NCI-H526 treated with DMSO at 0.1 percent for 48 hours (cell line): ENCODE data around the gene LDB1.

Experiments
- DNase-seq: peaks from one replicate; lab custom pipeline; 2025; lab: John Stamatoyannopoulos, UW

Gene LDB1

GRCh38 chr10:102113261-102113955, 6.8 kb downstream of the LDB1 start:
- no peak for DNase-seq

GRCh38 chr10:102112210-102112817, 7.9 kb downstream of the LDB1 start:
- DNase-seq: no peak

GRCh38 chr10:102111276-102111675, 8.9 kb downstream of the LDB1 start:
- no peak for DNase-seq

DNA sequence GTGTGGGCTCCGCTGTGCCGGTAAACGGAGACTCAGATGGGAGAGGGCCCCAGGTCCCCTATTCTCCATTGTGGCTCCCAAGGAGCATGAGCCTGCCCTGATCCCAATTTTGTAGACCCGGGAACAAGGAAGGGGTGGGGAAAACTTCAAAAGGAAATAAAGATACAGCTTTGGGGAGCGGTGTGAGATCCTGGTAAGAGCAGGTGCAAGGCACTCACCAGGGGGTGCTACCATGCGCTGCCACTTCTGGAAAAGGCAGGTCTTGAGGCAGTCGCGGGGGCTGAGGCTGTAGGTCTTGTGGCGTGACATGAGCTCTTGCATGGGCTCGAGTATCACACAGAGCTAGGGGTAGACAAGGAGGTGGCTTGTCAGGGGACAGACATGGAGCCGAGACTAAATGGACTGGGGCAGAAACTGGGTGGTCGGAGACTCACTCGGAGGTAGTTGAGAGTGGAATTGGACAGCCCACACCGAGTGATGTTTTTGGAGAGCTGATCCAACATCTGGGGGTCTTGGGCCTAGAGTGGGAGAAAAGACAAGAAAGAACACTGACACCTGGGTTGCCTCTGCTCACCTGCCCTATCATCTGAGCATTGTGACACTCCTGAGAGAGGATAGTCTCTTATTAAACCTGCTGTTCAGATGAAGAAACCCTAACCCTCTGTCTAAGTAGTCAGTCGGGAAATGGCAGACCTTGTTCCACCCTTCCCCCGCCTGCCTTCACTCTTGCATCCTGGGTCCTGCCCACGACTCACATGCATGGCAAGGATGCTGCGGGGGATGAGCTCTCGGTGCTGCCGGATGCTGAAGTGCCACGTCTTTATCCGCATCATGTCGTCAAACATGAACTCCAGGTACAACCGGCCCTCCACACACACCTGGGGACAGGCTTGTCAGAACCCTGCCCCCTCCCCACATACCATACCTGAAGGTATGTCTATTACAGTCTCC, 10.7 kb downstream of the LDB1 start:
- DNase-seq: no peak

GRCh38 chr10:102106998-102107397, 13.2 kb downstream of the LDB1 start:
- no peak for DNase-seq

GRCh38 chr10:102102421-102102820, 17.7 kb downstream of the LDB1 start:
- no peak for DNase-seq

DNA sequence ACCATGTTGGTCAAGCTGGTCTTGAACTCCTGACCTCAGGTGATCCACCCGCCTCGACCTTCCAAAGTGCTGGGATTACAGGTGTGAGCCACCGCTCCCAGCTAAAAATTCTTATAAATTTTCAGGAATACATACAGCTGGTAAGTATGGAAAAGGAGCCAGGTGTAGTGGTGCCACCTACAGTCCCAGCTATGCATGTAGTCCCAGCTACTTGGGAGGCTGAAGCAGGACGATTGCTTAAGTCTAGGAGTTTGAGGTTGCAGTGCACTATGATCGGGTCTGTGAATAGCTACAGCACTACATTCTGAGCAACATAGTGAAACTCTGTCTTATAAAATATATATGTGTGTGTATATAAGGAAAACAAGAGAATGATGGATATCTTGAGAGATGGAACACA, 19.0 kb downstream of the LDB1 start:
- no peak for DNase-seq

DNA sequence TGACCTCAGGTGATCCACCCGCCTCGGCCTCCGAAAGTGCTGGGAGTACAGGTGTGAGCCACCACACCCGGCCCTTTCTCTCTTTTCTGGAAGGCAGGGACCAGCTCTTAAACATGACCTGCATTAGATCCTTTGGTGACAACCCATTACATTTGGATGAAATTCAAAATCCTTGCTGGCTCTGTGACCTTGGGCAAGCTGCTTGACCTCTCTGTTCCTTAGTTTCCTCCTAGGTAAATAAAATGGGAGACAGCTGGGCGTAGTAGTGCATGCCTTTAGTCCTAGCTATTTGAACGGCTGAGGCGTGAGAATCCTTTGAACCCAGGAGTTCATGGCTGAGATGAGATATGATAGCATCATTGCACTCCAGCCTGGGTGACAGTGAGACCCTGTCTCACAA, 23.7 kb downstream of the LDB1 start:
- DNase-seq: no peak

GRCh38 chr10:102090772-102091171, 29.4 kb downstream of the LDB1 start:
- no peak for DNase-seq

- no peak for DNase-seq
These were observed 34.0 kb downstream of the LDB1 start for GRCh38 chr10:102086196-102086595.

DNA sequence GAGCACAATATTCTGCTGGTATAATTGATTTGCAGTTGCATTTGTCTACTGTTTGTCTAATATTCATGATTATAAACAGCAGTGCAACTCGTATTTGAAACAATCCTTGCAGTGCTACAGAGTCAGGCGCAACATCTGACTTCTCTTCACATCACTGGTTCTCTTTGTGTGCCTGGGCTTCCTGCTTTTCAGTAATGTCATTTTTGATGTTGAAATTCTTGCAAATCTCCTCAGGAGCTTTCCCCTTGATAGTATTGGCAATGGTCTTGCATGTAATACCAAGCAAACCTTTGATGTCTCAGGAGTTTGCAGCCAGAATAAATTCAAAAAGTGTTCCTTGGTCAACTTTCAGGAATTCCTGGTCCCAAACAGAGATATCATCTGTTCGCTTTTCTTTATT, 34.8 kb downstream of the LDB1 start:
- DNase-seq: no peak

DNA sequence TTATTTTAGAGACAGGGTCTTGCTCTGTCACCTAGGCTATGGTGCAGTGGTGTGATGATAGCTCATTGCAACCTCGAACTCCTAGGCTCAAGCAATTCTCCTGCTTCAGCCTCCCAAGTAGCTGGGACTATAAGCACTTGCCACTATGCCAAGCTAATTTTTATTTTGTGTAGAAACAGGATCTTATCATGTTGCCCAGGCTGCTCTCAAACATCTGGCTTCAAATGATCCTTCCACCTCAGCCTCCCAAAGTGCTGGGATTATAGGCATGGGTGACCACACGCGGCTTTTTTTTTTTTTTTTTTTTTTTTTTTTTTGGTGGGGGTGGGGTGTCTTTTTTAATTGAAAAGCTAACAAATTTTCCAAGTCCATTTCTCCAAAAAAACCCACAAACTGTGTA, 36.6 kb downstream of the LDB1 start:
- DNase-seq: no peak

DNA sequence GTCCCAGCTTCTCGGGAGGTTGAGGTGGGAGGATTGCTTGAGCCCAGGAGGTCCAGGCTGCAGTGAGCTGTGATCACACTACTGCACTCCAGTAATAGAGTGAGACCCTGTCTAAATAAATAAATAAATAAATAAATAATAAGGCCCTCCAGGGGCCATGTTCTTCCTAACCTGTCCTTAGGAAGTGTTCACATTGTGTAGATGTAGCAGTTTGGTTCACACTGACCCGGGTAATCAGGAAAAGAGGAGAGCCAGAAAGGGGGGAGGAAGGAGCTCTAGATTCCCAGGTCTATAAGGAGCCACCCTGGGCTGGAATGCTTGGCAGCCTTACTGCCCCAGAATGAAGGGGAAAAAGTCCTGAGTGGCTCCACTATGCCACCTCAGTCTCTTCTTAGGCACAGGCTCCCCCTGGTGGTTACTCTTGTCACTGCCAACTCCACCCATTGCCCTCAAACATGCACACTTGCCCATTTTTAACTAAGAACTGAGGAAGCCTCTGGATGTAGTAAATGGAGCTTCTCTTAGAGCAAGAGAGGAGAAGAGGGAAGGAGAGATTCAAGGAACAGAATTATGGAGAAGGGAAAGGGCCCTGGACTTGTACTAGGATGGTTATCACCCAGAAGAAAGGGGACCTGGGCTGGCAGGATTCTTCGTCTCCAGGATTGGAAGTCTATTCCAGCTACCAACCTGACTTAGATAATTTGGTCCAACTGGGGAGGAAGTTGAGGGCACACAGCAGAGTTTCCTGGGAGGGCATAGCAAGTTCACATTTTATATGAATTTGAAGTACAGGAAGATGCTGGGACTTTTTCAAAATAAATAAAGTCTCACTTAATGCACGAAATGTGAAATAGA, 47.3 kb downstream of the LDB1 start:
- peak; percentile 12 for DNase-seq

DNA sequence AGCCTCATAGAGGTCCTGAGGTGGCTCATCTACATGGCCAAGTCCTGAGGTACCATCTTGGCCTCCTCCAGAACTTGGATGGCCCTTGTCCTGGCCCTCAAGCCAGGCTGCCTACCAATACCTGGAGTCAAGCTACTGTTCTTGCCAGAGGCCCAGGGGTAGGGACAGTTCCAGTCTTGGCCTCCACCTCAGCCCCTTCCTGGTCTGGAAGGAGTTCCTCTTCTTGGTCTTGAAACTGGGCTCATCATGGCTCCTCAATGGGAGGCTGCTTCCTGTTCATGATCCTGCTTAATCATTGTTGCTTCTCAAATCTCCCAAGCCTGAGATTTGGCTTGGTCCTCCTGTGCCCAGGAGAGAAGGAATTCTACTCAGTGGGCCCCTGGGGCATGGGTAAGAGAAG, 51.1 kb downstream of the LDB1 start:
- DNase-seq: no peak

DNA sequence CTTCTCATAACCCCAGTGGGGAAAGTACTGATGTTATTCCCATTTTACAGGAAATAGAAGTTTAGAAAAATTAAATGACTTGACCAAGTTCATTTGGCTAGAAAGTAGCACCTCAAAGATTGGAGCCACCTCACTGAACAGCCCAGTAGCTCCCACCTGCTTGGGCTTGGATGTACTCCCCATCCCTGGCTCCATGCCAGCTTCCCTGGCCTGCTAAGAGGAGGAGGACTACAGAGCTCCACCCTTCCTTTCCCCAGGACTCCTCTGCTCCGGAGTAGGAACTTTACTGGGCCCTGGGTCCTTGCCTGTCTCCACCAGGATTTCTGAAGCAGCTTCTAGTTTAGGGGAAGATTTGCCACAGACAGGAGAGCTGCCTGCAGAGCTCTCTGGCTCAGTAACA, 52.0 kb downstream of the LDB1 start:
- DNase-seq: no peak

DNA sequence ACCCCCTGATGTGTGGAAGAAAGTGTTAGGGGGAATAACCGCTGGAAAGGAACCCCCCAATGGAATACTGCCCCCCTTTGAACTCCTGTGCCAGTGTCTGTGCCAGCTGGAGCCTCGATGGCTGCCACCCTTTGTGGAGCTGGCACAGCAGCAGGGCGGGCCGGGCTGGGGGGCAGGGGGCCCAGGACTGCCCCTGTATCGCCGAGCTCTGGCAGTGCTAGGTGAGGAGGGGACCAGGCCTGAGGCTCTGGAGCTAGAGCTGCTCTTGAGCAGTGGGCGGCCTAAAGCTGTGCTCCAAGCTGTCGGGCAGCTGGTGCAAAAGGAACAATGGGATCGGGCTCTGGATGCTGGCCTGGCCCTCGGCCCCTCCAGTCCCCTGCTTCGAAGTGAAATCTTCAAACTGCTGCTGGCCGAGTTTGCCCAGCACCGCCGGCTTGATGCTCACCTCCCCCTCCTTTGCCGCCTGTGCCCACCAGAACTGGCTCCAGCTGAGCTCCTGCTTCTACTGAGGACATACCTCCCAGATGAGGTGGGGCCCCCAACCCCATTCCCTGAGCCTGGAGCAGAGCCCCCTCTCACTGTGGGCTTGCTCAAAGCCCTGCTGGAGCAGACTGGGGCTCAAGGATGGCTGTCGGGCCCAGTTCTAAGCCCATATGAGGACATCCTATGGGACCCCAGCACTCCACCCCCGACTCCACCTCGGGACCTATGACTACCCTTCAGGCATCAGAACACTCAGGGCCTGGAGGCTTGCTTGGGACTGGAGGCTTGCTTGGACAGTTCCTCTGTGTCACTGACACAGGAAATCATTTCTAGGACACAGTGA, 52.9 kb downstream of the LDB1 start:
- no peak for DNase-seq

DNA sequence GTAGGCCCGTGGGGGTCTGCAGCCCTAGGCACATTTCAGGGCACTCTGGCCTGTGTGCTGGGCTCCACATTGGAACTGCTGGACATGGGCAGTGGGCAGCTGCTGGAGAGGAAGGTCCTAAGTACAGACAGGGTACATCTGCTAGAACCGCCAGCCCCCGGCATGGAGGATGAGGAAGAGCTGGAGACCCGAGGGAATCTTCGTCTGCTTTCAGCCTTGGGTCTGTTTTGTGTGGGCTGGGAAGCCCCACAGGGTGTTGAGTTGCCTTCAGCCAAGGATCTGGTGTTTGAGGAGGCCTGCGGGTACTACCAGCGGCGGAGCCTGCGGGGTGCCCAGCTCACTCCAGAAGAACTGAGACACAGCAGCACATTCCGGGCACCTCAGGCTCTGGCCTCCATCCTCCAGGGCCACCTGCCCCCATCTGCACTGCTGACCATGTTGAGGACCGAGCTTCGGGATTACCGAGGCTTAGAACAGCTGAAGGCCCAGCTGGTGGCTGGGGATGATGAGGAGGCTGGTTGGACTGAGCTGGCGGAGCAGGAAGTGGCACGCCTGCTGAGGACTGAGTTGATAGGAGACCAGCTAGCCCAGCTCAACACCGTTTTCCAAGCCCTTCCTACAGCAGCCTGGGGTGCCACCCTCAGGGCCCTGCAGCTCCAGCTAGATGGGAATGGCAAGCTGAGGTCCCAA, 53.6 kb downstream of the LDB1 start:
- DNase-seq: no peak

GRCh38 chr10:102065561-102066398, 54.4 kb downstream of the LDB1 start:
- DNase-seq: no peak

- peak; percentile 54 for DNase-seq
These were observed 55.2 kb downstream of the LDB1 start, which contains the start of gene HPS6 for GRCh38 chr10:102064868-102065560. HPS6 (plus strand) TSS chr10:102065349; CDS start chr10:102065475, 126 bp downstream.
